Peyer's patch (tissue), 4 donors: ENCODE measurements around the gene ELOVL3.

Source experiments
- CTCF ChIP-seq, 6 experiments: fragments of 450-650 bp in 4 of 6; fragments of 200-600 bp in 2 of 6; sonication (generic) in 1 of 6; IDR thresholded peaks; one replicate each; pipeline ENCODE4 v1.5.1; 2017 to 2019; ENCODE audit warnings: antibody characterized with exemption in 6 of 6, mild to moderate bottlenecking in 3 of 6, moderate library complexity in 1 of 6
- POLR2A ChIP-seq, 2 donors: fragments of 450-650 bp; IDR thresholded peaks; one replicate each; pipeline ENCODE4 v1.5.1; 2017; ENCODE audit warnings: antibody characterized with exemption in 2 of 2, mild to moderate bottlenecking in 2 of 2, moderate library complexity in 2 of 2

GRCh38 chr10:102233997-102234396 is 7.9 kb downstream of the ELOVL3 start:
- TF ChIP-seq CTCF (IDR thresholded peaks at IDR 0.05) (no peak), POLR2A (IDR thresholded peaks at IDR 0.05) (no peak)
